HepG2 (cell line): ENCODE results near the gene UNC50. TPM values are rescaled to one million over a fixed set of nuclear protein-coding genes. Genes with fewer than 3 reads are reported as not detected.

ENCODE experiments used
- BCL3 ChIP-seq: sonication (generic); formaldehyde crosslinking; IDR thresholded peaks from 2 replicates; pipeline ENCODE4 v1.5.1; 2020; ENCODE audit warnings: mild to moderate bottlenecking, missing genetic modification reagents, moderate library complexity
- ESRRA ChIP-seq: sonication (generic); formaldehyde crosslinking; IDR thresholded peaks from 2 replicates; pipeline ENCODE4 v1.5.1; 2020; ENCODE audit warnings: mild to moderate bottlenecking, low read depth, missing genetic modification reagents
- FOXO4 ChIP-seq: sonication (generic); formaldehyde crosslinking; conservative IDR thresholded peaks from 2 replicates; pipeline ENCODE4 v1.8.1; 2023; ENCODE audit warnings: missing genetic modification reagents
- MLLT10 ChIP-seq: sonication (generic); formaldehyde crosslinking; IDR thresholded peaks from 2 replicates; pipeline ENCODE4 v1.4.0; 2020; ENCODE audit warnings: missing genetic modification reagents
- MXD3 ChIP-seq: IDR thresholded peaks from 2 replicates; pipeline ENCODE4 v1.6.1; 2016; ENCODE audit warnings: mild to moderate bottlenecking, missing biosample characterization, missing genetic modification reagents
- POLR2A ChIP-seq, 2 experiments: IDR thresholded peaks; 2 replicates each; pipeline ENCODE4 v1.6.1; 2011; ENCODE audit warnings: low read depth in 2 of 2, low read length in 2 of 2, mild to moderate bottlenecking in 1 of 2, moderate library complexity in 1 of 2; ENCODE audit not compliant: insufficient read depth in 1 of 2
- PREB ChIP-seq: sonication (generic); formaldehyde crosslinking; IDR thresholded peaks from 2 replicates; pipeline ENCODE4 v1.4.0; 2020; ENCODE audit warnings: missing genetic modification reagents
- SP1 ChIP-seq, 2 experiments: fragments of 450-650 bp in 1 of 2; sonication (generic) in 1 of 2; formaldehyde crosslinking in 1 of 2; IDR thresholded peaks; 2 replicates each; pipeline versions ENCODE4 v1.4.0 to v1.6.1; 2016 to 2020; ENCODE audit warnings: missing genetic modification reagents in 1 of 2
- TCF7L2 ChIP-seq: IDR thresholded peaks from 2 replicates; pipeline ENCODE4 v1.6.1; 2011; ENCODE audit warnings: mild to moderate bottlenecking, low read depth, low read length, moderate library complexity
- TP53 ChIP-seq: sonication (generic); formaldehyde crosslinking; conservative IDR thresholded peaks from 2 replicates; pipeline ENCODE4 v1.4.0; 2020; ENCODE audit warnings: missing genetic modification reagents
- ZNF318 ChIP-seq: sonication (generic); formaldehyde crosslinking; IDR thresholded peaks from 2 replicates; pipeline ENCODE4 v1.4.0; 2020; ENCODE audit warnings: mild to moderate bottlenecking, missing genetic modification reagents
- ZNF383 ChIP-seq: sonication (generic); formaldehyde crosslinking; IDR thresholded peaks from 2 replicates; pipeline ENCODE4 v1.4.0; 2020; ENCODE audit warnings: missing genetic modification reagents, mild to moderate bottlenecking, borderline replicate concordance
- ZNF589 ChIP-seq: sonication (generic); formaldehyde crosslinking; conservative IDR thresholded peaks from 2 replicates; pipeline ENCODE4 v1.8.0; 2022; ENCODE audit warnings: mild to moderate bottlenecking, moderate library complexity, missing genetic modification reagents
- ZNF724P ChIP-seq: sonication (generic); formaldehyde crosslinking; IDR thresholded peaks from 2 replicates; pipeline ENCODE4 v1.8.0; 2022; ENCODE audit warnings: missing genetic modification reagents, borderline replicate concordance
- polyA plus RNA-seq, 8 experiments: library from polyadenylated mRNA; depleted of rRNA in 3 of 8; stranded (reverse) in 7 of 8; unstranded in 1 of 8; fragments of >200 nt; fragmentation: Illumina TruSeq in 4 of 8; extraction: Trizol in 4 of 8; gene quantifications; 2 replicates each; pipeline versions ENCODE4 v1.2.1 to v1.2.3, GENCODE V29; 2011 to 2016; ENCODE audit warnings: low read depth in 4 of 8, missing spikeins in 1 of 8, mixed read lengths in 1 of 8; ENCODE audit not compliant: insufficient read depth in 1 of 8
- total RNA-seq, 5 experiments: library from RNA; depleted of rRNA; stranded (reverse); fragments of >200 nt; fragmentation: Illumina TruSeq; extraction: Trizol; gene quantifications; 2 replicates each; pipeline ENCODE4 v1.2.3, GENCODE V29; 2016; ENCODE audit warnings: low read depth in 1 of 5

The UNC50 gene
- total and polyA plus RNA-seq, 2 of the 13 experiments (the other 11 are each of a cell fraction or from before 2014, with no cell fraction given), result 92.6 to 95.6 TPM

GRCh38 chr2:98608116-98608961 lies at the start of gene UNC50, which contains the start of gene COA5 (continued):
- TF ChIP-seq MXD3 (CRISPR knock-in tag) (peak; percentile 92), ZNF383 (CRISPR knock-in tag) (peak; percentile 24; the same call in 1 of the 2 replicates), BCL3 (CRISPR knock-in tag) (peak; percentile 99), ZNF589 (CRISPR knock-in tag) (peak; percentile 97), FOXO4 (CRISPR knock-in tag) (0 out of 2 replicates have a peak, but pooled peaks have one; percentile 4), TP53 (CRISPR knock-in tag) (peak; percentile 62; the same call in 1 of the 2 replicates), TCF7L2 (no peak), ESRRA (CRISPR knock-in tag) (peak; percentile 91), MLLT10 (no peak), ZNF318 (CRISPR knock-in tag) (no peak), POLR2A (IDR thresholded peaks at IDR 0.05; ENCODE audit: insufficient read depth in 1 of 2, low read depth in 2 of 2, low read length in 2 of 2) (peak; percentile 92 to 97), PREB (CRISPR knock-in tag) (peak; percentile 84; the same call in 1 of the 2 replicates), SP1 (IDR thresholded peaks at IDR 0.05) (no peak), SP1 (CRISPR knock-in tag; IDR thresholded peaks at IDR 0.05) (peak; percentile 30; the same call in 1 of the 2 replicates), ZNF724P (CRISPR knock-in tag) (peak; percentile 49; the same call in 1 of the 2 replicates)
